GM19193 (cell line): ENCODE measurements around the gene RHCE.
"Not testable (repeated sequence)": the region's sequence is repeated elsewhere in the genome, so short reads cannot be mapped to it uniquely, and the experiment has no call there.

Source experiments
- POLR2A ChIP-seq: IDR thresholded peaks from 4 replicates; pipeline ENCODE4 v1.6.1; 2011; ENCODE audit not compliant: insufficient read depth, insufficient read length; ENCODE audit errors: extremely low read depth

RHCE gene

GRCh38 chr1:25420715-25421114 is at the start of gene RHCE:
Gene RHCE, minus strand, starts transcription at chr1:25420825. Its CDS starts 39 bp downstream, at chr1:25420786.
- TF ChIP-seq POLR2A = not testable (repeated sequence)

GRCh38 chr1:25469177-25469576 is 48.6 kb upstream of the RHCE start:
- no peak for TF ChIP-seq POLR2A

DNA sequence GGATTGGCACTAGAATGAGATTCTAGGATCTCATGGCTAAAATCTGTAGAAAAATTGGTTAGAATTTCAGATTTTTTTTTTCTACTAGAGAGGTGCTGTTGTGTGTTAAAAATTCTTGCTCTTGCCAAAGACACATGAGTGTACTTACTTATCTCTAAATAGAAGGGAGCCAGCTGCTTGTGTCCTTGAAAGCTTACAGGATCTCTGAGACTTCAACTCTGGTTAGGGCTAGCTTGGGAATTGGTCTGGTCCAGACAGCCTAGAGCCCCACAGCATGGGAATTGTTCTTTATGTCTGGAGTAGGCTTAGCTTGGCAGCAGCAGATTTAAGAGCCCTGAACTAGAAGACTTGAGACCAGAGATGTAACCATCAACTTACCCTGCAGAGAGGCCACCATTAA is 47.4 kb upstream of the RHCE start:
- no peak for TF ChIP-seq POLR2A

DNA sequence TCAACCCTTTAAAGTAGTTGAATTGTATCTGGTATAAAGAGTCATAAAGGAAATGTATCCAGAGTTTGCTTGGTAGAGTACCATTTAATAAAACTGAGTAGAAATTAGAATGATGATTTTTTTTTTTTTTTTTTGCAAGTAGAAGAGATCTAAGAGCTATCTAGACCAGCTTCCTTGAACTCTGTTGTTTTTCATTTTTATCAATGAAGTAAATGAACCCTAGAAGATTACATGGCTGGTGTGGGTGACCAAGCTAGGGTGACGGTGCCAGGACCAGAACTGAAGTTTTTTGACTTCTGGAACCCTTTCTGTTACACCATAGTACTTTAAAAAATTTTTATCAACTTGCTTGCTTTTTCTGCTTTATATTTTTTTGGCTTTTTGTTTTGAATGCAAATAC is 47.0 kb upstream of the RHCE start:
- no peak for TF ChIP-seq POLR2A

DNA sequence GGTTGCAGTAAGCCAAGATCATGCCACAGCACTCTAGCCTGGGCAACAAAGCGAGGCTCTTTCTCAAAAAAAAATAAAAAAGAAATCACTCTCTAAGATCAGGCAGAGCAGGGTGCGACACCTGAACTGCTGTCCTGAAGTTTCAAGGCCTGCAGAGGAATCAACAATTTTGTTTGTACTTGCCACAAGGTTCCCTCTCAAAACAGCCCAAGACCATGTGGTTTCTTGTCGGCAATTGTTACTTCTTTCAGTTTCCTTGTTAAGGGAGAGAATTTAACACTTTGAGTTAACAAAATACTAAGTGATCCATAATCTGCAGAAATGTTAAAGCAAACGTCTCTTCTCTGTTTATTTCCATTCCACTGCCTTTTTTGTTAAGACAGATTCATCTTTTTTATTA is 46.6 kb upstream of the RHCE start:
- no peak for TF ChIP-seq POLR2A

- no peak for TF ChIP-seq POLR2A
Measured at GRCh38 chr1:25462732-25463131, 42.1 kb upstream of the RHCE start.

GRCh38 chr1:25461849-25462248 is 41.2 kb upstream of the RHCE start:
- no peak for TF ChIP-seq POLR2A

GRCh38 chr1:25460020-25460419 is 39.4 kb upstream of the RHCE start:
- no peak for TF ChIP-seq POLR2A

GRCh38 chr1:25458541-25459298 is 38.1 kb upstream of the RHCE start:
- TF ChIP-seq POLR2A = no peak

DNA sequence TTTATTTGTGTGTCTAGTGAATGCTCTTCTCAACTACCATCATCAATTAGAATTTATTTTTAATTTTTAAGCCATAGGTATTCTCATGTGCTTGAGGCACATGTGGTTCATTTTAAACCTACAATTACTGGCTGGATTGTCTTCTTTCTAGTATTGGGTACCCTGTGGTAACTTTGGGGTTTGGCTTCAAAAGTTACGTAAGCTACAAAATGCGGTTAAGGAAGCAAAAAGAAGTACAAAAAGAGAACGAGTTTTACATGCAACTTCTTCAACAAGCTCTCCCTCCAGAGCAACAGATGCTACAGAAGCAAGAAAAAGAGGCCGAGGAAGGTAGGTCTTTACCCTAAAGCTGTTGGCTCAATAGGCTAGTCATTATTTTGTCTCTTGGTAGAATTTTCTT is 35.9 kb upstream of the RHCE start:
- no peak for TF ChIP-seq POLR2A

GRCh38 chr1:25451908-25452307 is 31.3 kb upstream of the RHCE start:
- no peak for TF ChIP-seq POLR2A

GRCh38 chr1:25450891-25451290 is 30.3 kb upstream of the RHCE start:
- TF ChIP-seq POLR2A = no peak

DNA sequence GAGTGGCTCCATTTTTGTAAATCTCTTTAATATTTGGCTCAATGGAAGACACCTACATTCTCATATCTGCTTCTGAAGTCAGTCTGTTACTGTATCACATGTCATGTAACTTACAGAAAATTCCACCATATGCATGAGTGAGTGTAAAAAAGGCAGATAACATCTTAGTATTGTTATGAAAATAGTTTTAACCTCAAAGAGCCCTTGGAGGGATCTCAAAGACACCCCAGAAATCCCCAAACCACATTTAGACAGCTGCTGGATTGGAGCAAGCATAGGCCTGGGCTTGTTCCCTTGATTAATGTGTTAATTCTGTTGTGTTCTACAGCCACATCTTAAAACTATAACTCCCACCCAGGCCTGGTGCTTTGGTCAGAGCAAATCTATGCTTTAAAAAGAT is 26.9 kb upstream of the RHCE start:
- TF ChIP-seq POLR2A = no peak

DNA sequence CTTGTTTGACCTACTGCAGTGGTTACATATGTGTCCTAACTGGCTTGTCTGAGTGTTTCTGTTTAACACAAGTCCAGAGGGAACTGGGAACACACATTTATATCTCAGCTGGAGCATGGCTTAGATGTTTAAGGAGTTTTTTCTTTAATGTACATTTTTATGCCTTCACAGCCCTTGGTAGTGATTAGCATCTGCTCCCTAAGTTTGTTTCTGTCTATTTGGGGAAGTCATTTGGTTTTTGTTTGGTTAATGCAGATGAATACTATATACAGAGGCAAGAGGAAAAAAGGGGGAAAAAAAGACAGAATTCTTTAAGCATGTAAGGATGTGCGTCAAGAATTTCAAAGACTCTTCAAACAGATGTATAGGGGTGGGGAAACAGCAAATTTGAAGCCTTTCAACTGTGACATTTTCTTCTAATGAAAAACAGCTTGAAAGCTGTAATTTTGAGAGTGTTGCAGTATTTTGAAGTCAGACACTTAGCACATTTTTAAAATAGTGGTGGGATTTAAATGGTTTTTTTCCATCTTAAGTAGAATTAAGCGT is 25.4 kb upstream of the RHCE start:
- no peak for TF ChIP-seq POLR2A

DNA sequence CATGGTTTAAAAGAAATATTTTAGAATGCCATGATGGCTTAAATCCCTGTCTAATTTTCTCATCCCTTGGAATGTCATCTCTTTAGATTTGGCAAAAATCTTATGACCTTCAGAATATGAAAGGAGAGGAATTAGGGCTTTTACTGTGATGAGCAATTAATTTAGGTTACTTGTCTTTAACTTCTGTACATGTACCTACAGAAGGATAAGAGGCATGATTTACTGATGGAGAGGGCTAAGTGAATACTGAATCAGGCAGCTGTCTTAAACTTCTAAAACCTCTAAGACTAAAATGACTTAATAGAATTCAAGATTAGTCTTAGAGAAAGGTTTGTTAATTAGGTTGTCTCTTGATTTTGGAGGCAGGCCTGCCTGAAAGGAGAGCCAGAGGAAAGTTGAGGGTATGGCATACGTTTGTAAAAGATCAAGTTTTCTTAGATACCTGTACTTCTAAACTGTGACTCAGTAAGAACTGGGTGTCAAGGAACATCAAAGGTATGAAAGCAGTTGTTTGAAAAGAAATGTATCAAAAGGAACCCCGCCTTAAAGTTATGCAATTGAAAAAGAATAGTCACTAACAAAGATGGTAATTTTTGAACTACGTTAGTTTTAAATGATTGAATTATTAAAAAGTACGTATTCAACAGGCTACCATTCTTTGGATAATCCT is 22.5 kb upstream of the RHCE start:
- no peak for TF ChIP-seq POLR2A

DNA sequence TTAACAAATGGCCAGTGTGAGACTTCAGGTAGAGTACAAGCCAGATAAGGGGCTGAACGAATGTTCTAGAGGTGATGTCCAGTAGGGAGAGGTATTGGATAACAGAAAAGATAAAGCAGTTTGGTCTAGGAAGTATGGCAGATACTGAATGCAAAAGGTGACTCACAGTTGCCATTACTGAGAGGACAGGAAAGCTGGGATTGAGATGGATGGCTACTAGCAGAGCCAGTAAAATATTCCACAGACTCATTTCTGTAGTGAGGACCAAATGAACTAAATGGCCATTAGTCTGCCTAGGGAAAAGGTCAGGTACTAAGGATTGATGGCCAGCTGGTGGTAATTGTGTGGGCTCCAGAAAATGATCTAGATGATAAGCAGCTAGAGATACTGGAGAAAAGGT is 21.6 kb upstream of the RHCE start:
- TF ChIP-seq POLR2A = no peak
